Measurements from ENCODE around the gene THOP1. TPM values are rescaled to one million over a fixed set of nuclear protein-coding genes. Genes with fewer than 3 reads are reported as not detected.

The THOP1 gene
- polyA plus RNA-seq, 3 donors, result 13.4 to 17.6 (median 14.6) TPM

DNA sequence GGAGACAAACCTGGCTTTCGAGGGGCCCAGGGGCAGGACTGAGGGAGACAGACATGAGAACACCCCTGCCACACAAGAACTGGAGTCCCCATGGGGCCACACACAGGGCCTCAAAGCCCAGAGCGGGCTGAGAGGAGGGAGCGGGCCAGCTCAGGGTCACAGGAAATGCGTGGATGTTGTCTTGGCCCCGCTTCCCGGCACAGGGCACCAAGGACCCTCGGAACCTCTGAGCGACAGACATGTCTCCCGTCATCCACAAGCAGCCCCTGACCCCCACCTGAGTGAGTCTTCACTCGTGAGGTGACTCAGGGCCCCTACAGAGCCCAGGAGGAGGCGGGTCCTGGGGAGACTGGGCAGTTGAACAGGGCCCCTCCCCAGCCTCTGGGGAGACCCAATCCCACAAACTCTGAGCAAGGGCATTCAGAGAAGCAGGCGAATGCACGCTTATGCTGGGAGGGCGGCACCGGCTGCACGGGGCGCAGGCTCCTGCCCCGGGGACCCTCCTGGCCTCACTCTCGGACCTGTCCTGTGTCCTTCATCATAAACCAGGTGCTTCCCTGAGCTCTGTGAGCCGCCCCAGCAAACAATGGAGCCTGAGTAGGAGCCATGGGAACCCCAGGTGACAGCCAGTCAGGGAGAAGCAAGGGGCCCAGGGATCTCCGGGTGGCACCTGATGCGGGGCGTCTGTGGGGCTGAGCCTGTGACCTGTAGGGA lies 22.4 kb upstream of the THOP1 start:
- Histone ChIP-seq H2AFZ (ENCODE audit: insufficient read depth, low read depth, low read length, poor library complexity, severe bottlenecking) (no peak overlapping the region), H3K9ac (ENCODE audit: insufficient read depth, low read length, poor library complexity, severe bottlenecking) (no peak overlapping the region), H3K27me3 (ENCODE audit: control insufficient read depth in 2 of 2, insufficient read depth in 2 of 2, low read length in 2 of 2) (no peaks in the 10 kb centered on the region), H3K4me3 (replicated peaks in 1 of 3; ENCODE audit: low read depth in 2 of 3, low read length in 3 of 3) (no peak overlapping the region), H3K79me2 (ENCODE audit: insufficient read depth, low read length) (no peaks in the 10 kb centered on the region), H4K20me1 (ENCODE audit: insufficient read depth, low read length) (no peaks in the 10 kb centered on the region), H3K4me2 (replicated peaks; ENCODE audit: extremely low read depth, low read length, poor library complexity, severe bottlenecking) (no peak overlapping the region), H3K4me1 (ENCODE audit: control insufficient read depth in 1 of 2, insufficient read depth in 2 of 2, low read length in 2 of 2) (no peaks in the 10 kb centered on the region), H3K36me3 (replicated peaks in 1 of 2; ENCODE audit: control insufficient read depth in 1 of 2, insufficient read depth in 2 of 2, low read length in 2 of 2) (peaks cover 79 to 91% of the 10 kb centered on the region in 2 donors), H3K27ac (ENCODE audit: low read depth in 1 of 2, low read length in 2 of 2) (no peak overlapping the region), H3K9me3 (replicated peaks in 1 of 2; ENCODE audit: control insufficient read depth in 1 of 2, insufficient read depth in 1 of 2, low read length in 2 of 2) (no peaks in the 10 kb centered on the region)
- 96% methylated on average over 21 of the region's 23 CpGs for WGBS (ENCODE audit: insufficient coverage)
- no peak for DNase-seq
- intact Hi-C loops (cut with micrococcal nuclease), result no loop called here
- H3K4me1 Mint-ChIP-seq, result no peaks in the 10 kb centered on the region
- H3K27me3 Mint-ChIP-seq (ENCODE audit: low read depth in 3 of 3), result no peaks in the 10 kb centered on the region
- no peak overlapping the region for H3K4me3 Mint-ChIP-seq
- H3K9me3 Mint-ChIP-seq, result peaks cover 0 to 4% (median 0%) of the 10 kb centered on the region in 7 donors
- H3K27ac Mint-ChIP-seq, result peak overlapping the region in 3 of 7 donors; percentile 30 to 54 (median 50)
- H3K36me3 Mint-ChIP-seq, result peaks cover 66 to 96% of the 10 kb centered on the region in 2 donors
- no peak for TF ChIP-seq CTCF (IDR thresholded peaks at IDR 0.05)

GRCh38 chr19:2763687-2764086 lies 21.6 kb upstream of the THOP1 start:
- Histone ChIP-seq H3K36me3 (replicated peaks in 1 of 2; ENCODE audit: control insufficient read depth in 1 of 2, insufficient read depth in 2 of 2, low read length in 2 of 2) (peaks cover 85 to 91% of the 10 kb centered on the region in 2 donors), H3K9me3 (replicated peaks in 1 of 2; ENCODE audit: control insufficient read depth in 1 of 2, insufficient read depth in 1 of 2, low read length in 2 of 2) (no peaks in the 10 kb centered on the region), H3K27ac (ENCODE audit: low read depth in 1 of 2, low read length in 2 of 2) (no peak overlapping the region)

More at GRCh38 chr19:2763687-2764086, 21.6 kb upstream of the THOP1 start:
- intact Hi-C loops (cut with micrococcal nuclease), result no loop called here
- Histone ChIP-seq H2AFZ (ENCODE audit: insufficient read depth, low read depth, low read length, poor library complexity, severe bottlenecking) (no peak overlapping the region), H3K9ac (ENCODE audit: insufficient read depth, low read length, poor library complexity, severe bottlenecking) (no peak overlapping the region), H3K4me2 (replicated peaks; ENCODE audit: extremely low read depth, low read length, poor library complexity, severe bottlenecking) (no peak overlapping the region), H3K79me2 (ENCODE audit: insufficient read depth, low read length) (peaks cover 4% of the 10 kb centered on the region), H3K4me1 (ENCODE audit: control insufficient read depth in 1 of 2, insufficient read depth in 2 of 2, low read length in 2 of 2) (no peaks in the 10 kb centered on the region), H3K27me3 (ENCODE audit: control insufficient read depth in 2 of 2, insufficient read depth in 2 of 2, low read length in 2 of 2) (no peaks in the 10 kb centered on the region), H3K4me3 (replicated peaks in 1 of 3; ENCODE audit: low read depth in 2 of 3, low read length in 3 of 3) (no peak overlapping the region), H4K20me1 (ENCODE audit: insufficient read depth, low read length) (peaks cover 6% of the 10 kb centered on the region)
- TF ChIP-seq CTCF (IDR thresholded peaks at IDR 0.05), result no peak
- H3K4me1 Mint-ChIP-seq, result no peaks in the 10 kb centered on the region
- H3K4me3 Mint-ChIP-seq, result no peak overlapping the region
- H3K36me3 Mint-ChIP-seq, result peaks cover 63 to 95% of the 10 kb centered on the region in 2 donors
- H3K9me3 Mint-ChIP-seq, result peaks cover 0 to 2% (median 0%) of the 10 kb centered on the region in 7 donors
- DNase-seq, result no peak
- 100% methylated on average over 10 of the region's 12 CpGs for WGBS (ENCODE audit: insufficient coverage)
- H3K27me3 Mint-ChIP-seq (ENCODE audit: low read depth in 3 of 3), result no peaks in the 10 kb centered on the region
- no peak overlapping the region for H3K27ac Mint-ChIP-seq
